Lower lobe of right lung (tissue), 2 donors: Measurements from ENCODE around the gene ZNF23. TPM values are rescaled to one million over a fixed set of nuclear protein-coding genes. Genes with fewer than 3 reads are reported as not detected.

Experiments used
- ATAC-seq, 2 donors: fragments of 200-7000 bp; cut with Tn5 transposase; one replicate each; pipeline ENCODE4 v1.9.1; 2020 to 2022; ENCODE audit warnings: mild to moderate bottlenecking in 2 of 2, moderate library complexity in 2 of 2
- DNase-seq: peaks from one replicate; pipeline ENCODE4 v3.0.0-alpha.2; 2020
- H3K27ac ChIP-seq: fragments of 200-600 bp; one replicate; pipeline ENCODE4 v1.8.0; 2022
- H3K27me3 ChIP-seq: fragments of 200-600 bp; one replicate; pipeline ENCODE4 v1.8.0; 2022; ENCODE audit warnings: low read depth
- H3K36me3 ChIP-seq: fragments of 200-600 bp; one replicate; pipeline ENCODE4 v1.8.0; 2022; ENCODE audit warnings: mild to moderate bottlenecking
- H3K4me1 ChIP-seq: fragments of 200-600 bp; one replicate; pipeline ENCODE4 v1.8.0; 2022
- H3K4me3 ChIP-seq: fragments of 200-600 bp; one replicate; pipeline ENCODE4 v1.8.0; 2022; ENCODE audit warnings: mild to moderate bottlenecking
- H3K9me3 ChIP-seq: fragments of 200-600 bp; one replicate; pipeline ENCODE4 v1.8.0; 2022
- intact Hi-C: fragments of 100-400 bp; cut with DNase I; formaldehyde crosslinking; loops from one replicate; pipeline ENCODE4 v1.11.0; 2022
- total RNA-seq: library from RNA; stranded (reverse); fragmentation: NEBNext Ultra II Directional; extraction: Animal tissue kit (Norgen Biotek cat#: 25700); gene quantifications from one replicate; pipeline ENCODE4 v1.2.1, GENCODE V29; 2021
- TF ChIP-seq, protein P1 (sequence below): fragments of 200-600 bp; IDR thresholded peaks from one replicate; pipeline ENCODE4 v1.8.0; 2022; ENCODE audit warnings: antibody characterized with exemption, mild to moderate bottlenecking
- donor health status: DM: no; HTN: yes; CAD: no; lungs with severe emphysema.

ZNF23 gene
- total RNA-seq, 1 donor from 2014 or later = 9.5 TPM

DNA sequence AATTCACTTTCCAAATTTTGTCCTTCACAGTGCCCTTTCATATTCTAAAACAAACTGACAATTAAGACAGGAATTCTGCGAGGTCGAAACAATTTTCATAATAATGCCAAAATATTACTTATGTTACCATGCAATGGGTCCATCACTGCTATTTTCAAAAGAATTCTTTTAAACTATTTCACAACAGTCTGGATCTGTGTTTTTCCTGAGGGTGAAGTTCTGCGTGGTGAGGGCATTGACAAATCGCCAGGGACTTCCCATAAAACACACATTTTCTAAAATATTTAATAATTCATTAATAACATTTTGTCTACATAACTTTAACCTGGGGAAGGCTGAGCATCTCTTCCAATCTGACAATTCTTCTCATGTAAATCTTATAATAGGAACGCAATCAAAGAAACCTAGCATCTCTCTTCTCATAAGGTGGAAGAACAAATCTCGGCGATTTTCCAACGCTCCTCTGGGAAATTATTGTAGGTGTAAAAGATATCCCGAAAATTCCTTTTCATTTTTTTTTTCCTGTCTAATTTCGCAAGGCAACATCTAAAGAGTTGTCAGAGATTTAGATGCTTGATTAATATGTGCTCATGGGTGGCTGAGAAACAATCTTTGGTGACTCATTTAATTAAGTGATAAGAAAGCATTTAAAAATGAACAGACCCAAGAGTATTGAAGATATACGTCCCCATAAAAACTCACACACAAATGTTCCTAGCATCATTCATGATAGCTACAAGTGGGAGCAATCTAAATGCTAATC lies 62.1 kb downstream of the ZNF23 start:
- Histone ChIP-seq H3K27ac (no peak overlapping the region), H3K9me3 (no peaks in the 10 kb centered on the region), H3K4me3 (no peak overlapping the region), H3K27me3 (peaks cover 18% of the 10 kb centered on the region), H3K4me1 (no peaks in the 10 kb centered on the region), H3K36me3 (no peaks in the 10 kb centered on the region)
- ATAC-seq (no peak), DNase-seq (no peak)
- TF ChIP-seq, protein P1, sequence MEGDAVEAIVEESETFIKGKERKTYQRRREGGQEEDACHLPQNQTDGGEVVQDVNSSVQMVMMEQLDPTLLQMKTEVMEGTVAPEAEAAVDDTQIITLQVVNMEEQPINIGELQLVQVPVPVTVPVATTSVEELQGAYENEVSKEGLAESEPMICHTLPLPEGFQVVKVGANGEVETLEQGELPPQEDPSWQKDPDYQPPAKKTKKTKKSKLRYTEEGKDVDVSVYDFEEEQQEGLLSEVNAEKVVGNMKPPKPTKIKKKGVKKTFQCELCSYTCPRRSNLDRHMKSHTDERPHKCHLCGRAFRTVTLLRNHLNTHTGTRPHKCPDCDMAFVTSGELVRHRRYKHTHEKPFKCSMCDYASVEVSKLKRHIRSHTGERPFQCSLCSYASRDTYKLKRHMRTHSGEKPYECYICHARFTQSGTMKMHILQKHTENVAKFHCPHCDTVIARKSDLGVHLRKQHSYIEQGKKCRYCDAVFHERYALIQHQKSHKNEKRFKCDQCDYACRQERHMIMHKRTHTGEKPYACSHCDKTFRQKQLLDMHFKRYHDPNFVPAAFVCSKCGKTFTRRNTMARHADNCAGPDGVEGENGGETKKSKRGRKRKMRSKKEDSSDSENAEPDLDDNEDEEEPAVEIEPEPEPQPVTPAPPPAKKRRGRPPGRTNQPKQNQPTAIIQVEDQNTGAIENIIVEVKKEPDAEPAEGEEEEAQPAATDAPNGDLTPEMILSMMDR = no peak
- intact Hi-C loops = no loop called here

Other genes with a start within 250 kb of the ZNF23 start
- 19.5 TPM for gene HYDIN, start 231.5 kb downstream of the ZNF23 start, total RNA-seq
- 23.4 TPM for gene CMTR2, start 172.8 kb downstream of the ZNF23 start, total RNA-seq
- 1.6 TPM for gene CALB2, start 103.5 kb downstream of the ZNF23 start, total RNA-seq
- gene TLE7, start 20.2 kb downstream of the ZNF23 start, total RNA-seq = not detected
- 18.3 TPM for gene ZNF19, start 27.1 kb upstream of the ZNF23 start, total RNA-seq
- 0.27 TPM for gene CHST4, start 64.2 kb upstream of the ZNF23 start, total RNA-seq
- gene TAT, start 114.8 kb upstream of the ZNF23 start, total RNA-seq = not detected
- gene MARVELD3, start 163.9 kb upstream of the ZNF23 start, total RNA-seq = 6.7 TPM